ENCODE data around the gene PLCG2. TPM values are rescaled to one million over a fixed set of nuclear protein-coding genes. Genes with fewer than 3 reads are reported as not detected.

The PLCG2 gene
- total and polyA plus RNA-seq, 2 experiments from 2014 or later: 2.5 to 5.0 TPM

- H3K27ac ChIP-seq: no peak overlapping the region
- no peaks in the 10 kb centered on the region for H3K4me1 ChIP-seq (ENCODE audit: insufficient read depth)
- no peaks in the 10 kb centered on the region for H3K27me3 ChIP-seq
- no peak overlapping the region for H3K4me2 ChIP-seq
- H3K4me3 ChIP-seq: no peak overlapping the region
- no peaks in the 10 kb centered on the region for H3K9me2 ChIP-seq (replicated peaks; ENCODE audit: insufficient read depth)
- no peaks in the 10 kb centered on the region for H3K79me2 ChIP-seq
- WGBS (ENCODE audit: low lambda C conversion rate, missing lambda C conversion rate): 86% methylated on average over 16 of the region's 16 CpGs
- no peak overlapping the region for H2AFZ ChIP-seq
- DNase-seq (ENCODE audit: low spot score): no peak
- no peak for TF ChIP-seq CTCF (IDR thresholded peaks at IDR 0.05; ENCODE audit: poor library complexity)
- TF ChIP-seq EZH2phosphoT487 (IDR thresholded peaks at IDR 0.05; ENCODE audit: low read depth, severe bottlenecking, unreplicated experiment): no peak
- TF ChIP-seq EZH2 (IDR thresholded peaks at IDR 0.05; ENCODE audit: borderline replicate concordance): no peak
- no peaks in the 10 kb centered on the region for H3K36me3 ChIP-seq (replicated peaks; ENCODE audit: insufficient read depth, low read depth)
- H4K20me1 ChIP-seq (ENCODE audit: insufficient read depth, poor library complexity, severe bottlenecking): no peaks in the 10 kb centered on the region
- no peaks in the 10 kb centered on the region for H3K9me3 ChIP-seq (ENCODE audit: low read depth)
Observed at GRCh38 chr16:81928271-81928918, 149.3 kb downstream of the PLCG2 start.

- no peak for TF ChIP-seq CTCF (IDR thresholded peaks at IDR 0.05; ENCODE audit: poor library complexity)
- TF ChIP-seq EZH2phosphoT487 (IDR thresholded peaks at IDR 0.05; ENCODE audit: low read depth, severe bottlenecking, unreplicated experiment): no peak
- no peak for TF ChIP-seq EZH2 (IDR thresholded peaks at IDR 0.05; ENCODE audit: borderline replicate concordance)
- no peak overlapping the region for H3K27ac ChIP-seq
- H3K27me3 ChIP-seq: no peaks in the 10 kb centered on the region
- H3K36me3 ChIP-seq (replicated peaks; ENCODE audit: insufficient read depth, low read depth): no peaks in the 10 kb centered on the region
- H4K20me1 ChIP-seq (ENCODE audit: insufficient read depth, poor library complexity, severe bottlenecking): no peaks in the 10 kb centered on the region
- H3K9me2 ChIP-seq (replicated peaks; ENCODE audit: insufficient read depth): no peaks in the 10 kb centered on the region
- no peak overlapping the region for H3K4me3 ChIP-seq
- no peaks in the 10 kb centered on the region for H3K79me2 ChIP-seq
- no peak overlapping the region for H3K4me2 ChIP-seq
- H3K4me1 ChIP-seq (ENCODE audit: insufficient read depth): no peaks in the 10 kb centered on the region
- 70% methylated on average over 8 of the region's 8 CpGs for WGBS (ENCODE audit: low lambda C conversion rate, missing lambda C conversion rate)
- no peak overlapping the region for H2AFZ ChIP-seq
- no peaks in the 10 kb centered on the region for H3K9me3 ChIP-seq (ENCODE audit: low read depth)
- DNase-seq (ENCODE audit: low spot score): no peak
Observed at GRCh38 chr16:81928975-81929374, 149.9 kb downstream of the PLCG2 start.

- Histone ChIP-seq H3K9me2 (replicated peaks; ENCODE audit: insufficient read depth) (no peaks in the 10 kb centered on the region), H3K27ac (no peak overlapping the region), H3K9me3 (ENCODE audit: low read depth) (no peaks in the 10 kb centered on the region), H2AFZ (no peak overlapping the region), H3K36me3 (replicated peaks; ENCODE audit: insufficient read depth, low read depth) (no peaks in the 10 kb centered on the region), H3K4me2 (no peak overlapping the region), H3K79me2 (no peaks in the 10 kb centered on the region), H3K4me3 (no peak overlapping the region), H3K27me3 (no peaks in the 10 kb centered on the region), H4K20me1 (ENCODE audit: insufficient read depth, poor library complexity, severe bottlenecking) (no peaks in the 10 kb centered on the region), H3K4me1 (ENCODE audit: insufficient read depth) (no peaks in the 10 kb centered on the region)
- TF ChIP-seq EZH2 (IDR thresholded peaks at IDR 0.05; ENCODE audit: borderline replicate concordance): no peak
- no peak for TF ChIP-seq EZH2phosphoT487 (IDR thresholded peaks at IDR 0.05; ENCODE audit: low read depth, severe bottlenecking, unreplicated experiment)
- no peak for TF ChIP-seq CTCF (IDR thresholded peaks at IDR 0.05; ENCODE audit: poor library complexity)
- DNase-seq (ENCODE audit: low spot score): no peak
Observed at GRCh38 chr16:81929841-81930240, 150.8 kb downstream of the PLCG2 start.
